Activated CD8-positive, alpha-beta memory T cell treated with anti-CD3 and anti-CD28 coated beads, Interleukin-2, amount 50 U/mL, for 1 hour (primary cell): Measurements from ENCODE around the gene ZNF664.

Experiments
- DNase-seq: peaks from one replicate; pipeline ENCODE4 v3.0.0-alpha.2; 2020; ENCODE audit errors: extremely low read depth

The ZNF664 gene

DNA sequence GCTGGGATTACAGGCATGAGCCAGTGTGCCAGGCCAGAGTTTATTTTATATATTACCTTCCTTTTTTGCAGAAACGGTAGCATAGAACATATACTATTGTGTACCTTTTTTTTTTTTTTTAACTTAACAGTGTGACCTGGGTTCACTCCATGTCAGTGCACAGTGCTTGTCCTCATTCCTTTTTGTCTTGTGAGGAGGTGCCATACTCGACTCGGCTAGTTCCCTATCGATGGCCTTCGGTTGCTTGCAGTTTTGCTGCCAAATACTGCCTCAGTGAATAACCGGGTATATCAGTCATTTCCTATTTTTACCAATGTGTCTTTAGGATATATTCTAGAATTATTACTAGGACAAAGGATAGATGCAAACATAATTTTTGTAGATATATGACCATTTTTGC is 36.8 kb downstream of the ZNF664 start:
- DNase-seq = no peak

GRCh38 chr12:124010687-124011086 is 37.7 kb downstream of the ZNF664 start:
- no peak for DNase-seq

DNA sequence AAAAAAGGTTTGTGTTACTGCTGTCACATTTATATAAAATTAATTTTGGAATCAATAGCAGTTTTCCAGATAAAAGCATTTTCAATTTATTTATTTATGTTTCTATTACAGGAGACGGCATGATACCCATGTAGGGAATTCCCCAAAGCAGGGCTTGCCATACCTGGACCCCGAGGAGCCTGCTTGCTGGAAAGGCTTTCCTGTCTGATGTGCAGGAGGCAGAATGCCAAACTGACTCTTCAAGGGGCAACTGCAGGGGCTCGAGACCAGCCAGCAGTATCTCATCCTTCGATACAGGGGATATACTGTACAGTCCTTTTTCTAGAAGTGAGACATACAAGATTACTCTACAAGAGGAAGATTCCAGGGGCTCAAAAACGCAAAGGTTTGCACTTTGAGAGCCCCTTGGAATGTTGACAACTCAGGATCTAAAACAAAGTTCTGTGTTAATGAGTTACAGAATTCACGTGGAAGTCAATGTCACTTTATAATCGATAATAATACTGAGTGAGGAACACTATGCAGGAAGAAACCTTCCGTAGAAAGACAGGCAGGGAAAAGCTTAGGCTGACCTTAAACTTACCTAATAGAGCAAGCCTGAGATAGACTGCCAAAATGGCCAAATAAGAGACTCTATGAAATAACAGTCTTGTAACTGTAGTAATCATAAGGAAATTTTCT is 38.6 kb downstream of the ZNF664 start:
- DNase-seq = no peak

- no peak for DNase-seq
Observed at GRCh38 chr12:124013073-124013472, 40.1 kb downstream of the ZNF664 start.

DNA sequence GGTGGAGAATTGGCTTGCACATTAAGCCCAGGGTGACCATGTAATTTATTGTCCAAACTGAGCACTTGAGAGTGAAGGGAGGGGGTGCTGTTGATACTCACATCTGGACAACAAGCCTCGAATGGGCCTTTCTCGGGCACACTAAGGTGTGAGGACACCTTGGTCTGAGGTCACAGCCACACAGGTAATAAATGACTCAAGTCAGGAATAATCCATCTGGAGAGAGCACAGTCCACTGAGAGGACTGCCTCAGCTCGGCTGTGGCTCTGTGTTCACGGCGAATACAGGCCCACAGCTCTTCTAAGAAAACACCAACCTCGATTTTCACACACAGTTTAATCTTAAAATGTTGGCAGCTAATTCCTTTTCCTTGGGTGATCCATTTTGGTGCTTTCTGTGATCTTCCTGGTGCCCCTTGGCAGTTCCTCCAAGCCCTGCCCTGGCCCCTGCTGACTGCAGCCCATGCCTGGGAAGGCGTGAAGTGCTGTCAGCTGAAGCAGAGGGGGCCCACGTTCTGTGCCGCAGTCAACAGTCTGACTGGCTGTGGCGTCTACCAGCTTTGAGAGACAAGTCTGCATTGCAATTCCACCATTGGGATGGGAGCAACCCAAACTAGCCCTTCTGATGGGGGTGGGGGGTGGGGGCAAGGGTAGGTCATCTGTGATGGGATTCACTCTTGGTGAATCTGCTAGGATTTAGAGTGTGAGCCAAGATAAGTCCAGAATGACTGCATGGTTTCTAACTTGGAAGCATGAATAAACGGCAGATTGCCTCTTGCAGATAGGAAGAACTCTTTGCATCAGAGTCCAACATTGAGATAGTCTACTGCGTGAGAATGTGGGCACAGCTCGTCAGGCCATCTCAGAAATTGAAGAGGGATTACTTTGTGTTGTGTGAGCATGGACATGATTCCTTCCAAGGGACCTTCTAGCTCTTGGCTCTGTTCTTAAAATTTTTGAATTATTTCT is 42.8 kb downstream of the ZNF664 start:
- DNase-seq = no peak

DNA sequence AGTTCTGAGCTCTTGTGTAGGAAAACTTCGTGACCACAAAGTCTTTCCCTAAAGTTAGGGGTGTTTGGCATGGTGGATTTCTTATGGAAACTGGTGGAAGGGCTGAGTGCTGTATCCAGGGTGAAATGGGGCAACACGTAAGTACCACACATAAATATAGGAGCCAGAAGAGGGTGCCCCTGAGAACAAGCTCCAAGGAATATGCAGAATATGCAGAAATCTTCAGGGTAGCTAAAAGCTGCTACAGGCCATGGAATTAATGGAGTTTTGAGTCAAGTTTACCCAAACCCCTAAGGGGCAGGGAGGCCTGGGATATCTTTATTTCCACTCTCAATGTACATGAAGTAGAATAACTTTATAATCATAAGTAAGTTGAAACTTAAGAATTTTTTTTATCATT is 44.0 kb downstream of the ZNF664 start:
- no peak for DNase-seq

GRCh38 chr12:124018539-124018938 is 45.5 kb downstream of the ZNF664 start:
- no peak for DNase-seq

DNA sequence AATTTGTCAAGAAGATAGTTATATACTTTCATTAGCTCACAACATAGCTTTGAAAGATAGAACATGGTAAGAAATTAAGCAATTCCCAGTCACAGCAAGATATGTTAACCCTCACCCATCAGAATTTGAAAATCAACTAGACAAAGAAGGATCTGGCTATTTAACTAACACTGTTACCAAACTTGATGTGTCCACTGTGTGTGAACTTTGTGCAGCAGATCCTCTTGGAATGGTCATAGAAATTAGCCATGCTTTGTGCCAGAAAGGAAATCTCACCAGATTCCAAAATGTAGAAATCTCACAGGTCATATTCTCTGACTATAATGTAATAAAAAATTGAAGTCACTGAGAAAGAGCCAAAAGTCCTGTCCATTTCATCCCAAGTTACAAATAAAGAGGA is 46.1 kb downstream of the ZNF664 start:
- no peak for DNase-seq

DNA sequence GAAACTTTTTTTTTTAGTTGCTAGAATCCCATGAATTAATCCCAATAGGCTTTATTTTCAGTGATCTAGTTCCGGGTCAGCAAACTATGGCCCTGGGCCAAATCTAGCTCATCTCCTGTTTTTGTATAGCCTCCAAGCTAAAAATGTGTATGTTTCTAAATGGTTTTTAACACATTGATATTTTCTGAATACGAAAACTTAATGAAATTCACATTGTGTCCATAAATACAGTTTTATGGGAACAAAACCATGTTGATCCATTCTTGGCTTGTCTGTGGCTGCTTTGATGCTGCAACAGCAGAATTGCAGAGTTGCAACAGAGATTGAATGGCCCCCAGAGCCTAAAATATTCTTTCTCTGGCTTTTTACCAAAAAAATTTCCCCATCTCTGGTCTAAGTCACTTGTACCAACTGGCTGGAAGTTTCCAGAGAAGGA is 47.5 kb downstream of the ZNF664 start:
- no peak for DNase-seq

DNA sequence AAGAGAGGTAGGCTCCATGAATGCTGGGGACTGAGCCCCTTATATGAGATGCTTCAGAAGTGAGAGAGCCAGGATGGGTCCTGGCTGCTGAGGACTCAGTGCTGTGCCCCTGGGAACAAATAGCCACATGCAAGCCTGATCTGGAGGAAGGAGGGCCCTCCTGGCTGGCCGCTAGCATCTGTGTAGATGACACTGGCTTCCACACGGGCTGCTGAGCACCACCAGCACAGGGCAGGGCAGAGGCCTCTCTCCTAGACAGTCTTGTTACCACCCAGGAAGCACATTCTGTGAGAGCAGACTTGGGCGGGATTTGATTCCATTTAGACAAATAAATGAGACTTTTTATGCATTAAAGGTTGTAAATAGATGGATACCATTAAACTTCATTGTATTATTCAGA is 48.0 kb downstream of the ZNF664 start:
- no peak for DNase-seq

- DNase-seq = no peak
Observed at GRCh38 chr12:124022161-124022560, 49.1 kb downstream of the ZNF664 start.

DNA sequence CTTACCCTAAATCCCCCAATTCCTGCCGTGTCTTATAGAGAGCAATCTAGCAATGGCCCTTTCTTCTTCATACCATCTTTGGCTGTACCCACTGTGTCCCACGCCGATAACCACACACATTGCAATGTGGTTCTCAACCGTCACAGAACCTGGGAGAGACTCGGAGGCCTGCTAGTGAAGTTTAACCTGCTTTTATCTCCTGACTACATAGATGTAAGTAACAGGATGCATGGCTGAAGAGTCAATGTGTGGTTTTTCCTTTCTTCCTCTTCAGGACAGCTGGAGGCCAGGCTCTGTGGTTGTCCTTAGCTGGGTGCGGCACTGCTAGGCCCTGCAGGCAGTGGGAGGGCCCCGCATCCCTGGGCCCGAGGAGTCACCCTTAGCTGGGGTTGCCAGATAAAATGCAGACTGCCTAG is 51.3 kb downstream of the ZNF664 start:
- no peak for DNase-seq

GRCh38 chr12:124024776-124025175 is 51.8 kb downstream of the ZNF664 start:
- DNase-seq = no peak

GRCh38 chr12:124025661-124026060 is 52.6 kb downstream of the ZNF664 start:
- DNase-seq = no peak

DNA sequence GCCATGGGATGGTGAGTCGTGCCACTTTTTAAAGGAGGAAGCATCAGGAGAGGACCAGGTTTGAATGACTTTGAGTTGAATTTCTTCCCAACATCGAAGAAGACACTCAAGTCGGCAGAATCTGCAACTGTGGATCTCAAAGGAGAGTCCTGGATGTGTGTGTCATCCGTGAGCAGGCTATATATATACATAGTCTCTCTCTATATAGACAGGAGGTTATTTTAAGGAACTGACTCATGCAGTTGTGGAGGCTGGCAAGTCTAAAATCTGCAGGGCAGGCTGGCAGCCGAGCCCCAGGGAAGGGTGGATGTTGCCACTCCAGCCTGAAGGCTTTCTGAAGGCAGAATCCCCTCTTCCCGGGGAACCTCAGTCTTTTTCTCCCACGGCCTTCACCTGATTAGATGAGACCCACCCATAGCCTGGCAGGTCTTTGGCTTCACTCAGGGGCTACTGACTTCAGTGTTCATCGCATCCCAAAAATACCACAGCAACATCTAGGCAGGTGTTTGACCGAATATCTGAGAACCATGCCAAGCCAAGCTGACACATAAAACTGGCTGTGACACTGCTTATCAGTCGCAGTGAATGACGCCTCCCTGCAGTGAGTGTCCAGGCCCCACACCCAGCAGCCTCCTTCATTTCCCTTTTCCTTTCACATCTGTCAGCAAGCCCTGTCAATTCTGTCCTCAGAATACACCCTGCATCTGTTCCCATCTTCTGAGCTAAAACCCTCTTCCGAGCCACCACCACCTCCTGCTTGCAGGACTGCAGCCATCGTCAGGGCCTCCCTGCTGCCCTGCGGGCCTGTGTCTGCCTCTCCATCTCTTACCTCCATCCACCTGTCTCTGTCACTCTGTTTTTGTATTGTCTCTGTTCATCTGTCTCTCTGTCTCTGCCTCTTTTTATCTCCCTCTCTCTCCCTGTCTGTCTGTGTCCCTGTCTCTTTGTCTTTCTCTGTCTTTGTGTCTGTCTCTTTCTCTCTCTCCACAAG is 54.0 kb downstream of the ZNF664 start:
- no peak for DNase-seq

GRCh38 chr12:124027753-124028554 is 54.9 kb downstream of the ZNF664 start:
- no peak for DNase-seq

- no peak for DNase-seq
Observed at GRCh38 chr12:124028555-124028925, 55.5 kb downstream of the ZNF664 start.

DNA sequence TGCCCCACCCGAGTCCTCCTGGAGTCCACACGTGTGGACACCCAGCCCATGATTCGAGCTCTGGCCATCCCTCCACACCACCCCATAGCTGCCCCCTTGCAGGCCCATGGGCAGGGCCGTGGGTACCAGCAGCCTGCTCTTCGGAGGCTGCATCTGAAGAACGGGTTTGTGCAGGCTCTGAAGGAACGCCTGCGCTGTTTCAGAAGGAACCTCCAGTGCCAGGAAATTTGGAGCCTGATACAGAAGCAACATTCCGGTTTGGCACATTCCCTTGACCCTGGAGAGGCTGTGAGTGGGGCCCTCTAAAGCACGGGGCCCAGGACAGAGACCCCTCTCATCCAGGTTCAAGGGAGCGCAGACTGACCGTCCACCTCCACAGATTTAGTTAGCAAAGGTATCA is 57.0 kb downstream of the ZNF664 start:
- no peak for DNase-seq

DNA sequence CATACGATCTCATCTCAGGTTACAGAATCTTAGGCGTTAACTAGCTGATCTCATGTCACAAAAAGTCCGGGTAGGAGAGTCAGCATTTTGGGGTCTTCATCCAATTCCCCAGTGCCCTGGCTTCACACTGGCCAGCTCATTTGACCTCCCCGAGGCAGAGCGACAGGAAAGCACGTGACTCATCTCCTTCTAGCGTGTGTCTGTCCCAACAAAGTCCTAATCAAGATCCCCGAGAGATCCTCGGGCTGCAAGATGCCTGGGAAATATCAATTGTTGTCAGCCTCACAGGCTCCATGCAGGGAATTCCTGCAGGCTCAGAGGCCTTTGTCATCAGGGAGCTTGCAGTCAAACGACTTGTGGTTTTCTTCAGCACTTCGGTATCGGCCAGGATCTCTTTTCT is 57.5 kb downstream of the ZNF664 start:
- DNase-seq = no peak

GRCh38 chr12:124031058-124031457 is 58.0 kb downstream of the ZNF664 start:
- DNase-seq = no peak

- no peak for DNase-seq
Observed at GRCh38 chr12:124032265-124032886, 59.4 kb downstream of the ZNF664 start.
